HG03039 (cell line): ENCODE measurements around the gene HAPLN1.

ENCODE experiments used
- ATAC-seq: cut with Tn5 transposase; IDR thresholded peaks from one replicate; pipeline ENCODE4 v1.9.1; 2021; ENCODE audit warnings: mild to moderate bottlenecking, moderate library complexity; ENCODE audit not compliant: unreplicated experiment

The HAPLN1 gene

DNA sequence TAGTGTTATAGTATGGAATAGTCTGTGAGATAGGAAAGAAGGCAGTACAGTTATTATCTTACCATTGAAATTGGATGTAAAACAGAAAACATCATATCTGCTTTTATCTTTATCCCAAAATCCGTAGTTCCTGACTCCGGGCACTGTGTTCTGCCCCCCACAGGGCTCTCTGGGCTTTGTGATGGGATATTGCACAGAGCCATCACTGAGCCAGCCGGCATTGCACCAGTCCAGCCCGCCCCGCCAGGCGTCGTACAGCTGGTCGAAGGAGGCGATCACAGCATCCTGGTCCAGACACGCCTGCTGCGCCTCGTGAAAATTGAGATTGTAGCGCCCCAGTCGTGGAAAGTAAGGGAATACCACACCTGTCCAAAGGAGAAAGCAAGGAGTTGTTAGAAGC lies 76.4 kb downstream of the HAPLN1 start:
- no peak for ATAC-seq

DNA sequence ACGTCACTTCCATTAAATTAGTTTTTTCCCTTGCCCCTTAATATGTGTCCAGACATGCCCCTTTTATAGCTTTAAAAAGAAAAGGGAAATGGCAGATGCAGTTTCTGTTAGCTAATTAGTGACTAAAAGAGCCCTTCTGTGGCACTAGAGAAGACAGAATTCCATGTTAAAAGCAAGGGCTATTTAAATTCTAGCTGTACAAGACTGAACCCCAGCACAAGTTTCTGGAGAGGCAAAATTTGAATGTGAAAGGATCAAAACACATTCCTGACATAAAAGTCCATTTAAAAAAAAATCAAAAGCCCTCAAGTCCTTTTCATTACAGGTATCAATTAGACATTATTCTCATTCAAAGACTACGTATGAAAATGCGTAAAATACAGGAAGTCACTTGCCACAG lies 78.7 kb downstream of the HAPLN1 start:
- ATAC-seq, result no peak

DNA sequence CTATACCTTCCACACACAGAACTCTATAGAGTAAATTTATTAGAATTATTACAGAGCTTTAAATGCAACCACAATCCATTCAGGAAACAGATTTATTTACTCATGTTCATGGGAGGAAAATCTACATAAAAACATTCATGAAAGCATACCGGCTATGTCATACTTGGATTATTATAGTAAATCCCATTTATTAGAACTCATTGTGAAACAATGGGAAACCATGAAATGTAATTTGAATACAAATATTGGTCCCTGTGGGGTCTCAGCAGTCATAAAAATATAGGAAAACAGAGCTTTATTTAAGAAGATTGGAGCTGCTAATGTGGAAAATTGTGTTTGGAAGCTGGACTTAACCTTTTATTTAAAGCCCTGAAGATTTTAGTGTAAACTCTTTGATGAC lies 80.7 kb downstream of the HAPLN1 start:
- no peak for ATAC-seq

DNA sequence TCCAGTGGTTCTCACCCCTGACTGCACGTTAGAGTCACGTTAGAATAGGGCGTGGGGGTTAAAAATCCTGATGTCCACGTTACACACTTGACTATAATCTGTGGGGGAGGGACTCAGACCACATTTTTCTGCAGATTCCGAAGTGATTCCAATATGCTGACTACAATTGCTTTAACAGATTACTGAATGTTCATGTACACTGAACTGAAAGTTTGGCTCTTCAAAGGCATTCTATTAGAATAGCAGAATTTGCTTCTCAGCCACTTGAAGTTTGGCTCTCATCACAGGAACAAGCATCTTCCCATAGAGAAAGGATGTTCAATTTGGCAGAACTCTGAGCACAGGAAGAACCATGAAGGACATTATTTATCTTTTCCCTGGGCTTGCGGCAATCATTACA lies 84.5 kb downstream of the HAPLN1 start:
- ATAC-seq, result no peak

DNA sequence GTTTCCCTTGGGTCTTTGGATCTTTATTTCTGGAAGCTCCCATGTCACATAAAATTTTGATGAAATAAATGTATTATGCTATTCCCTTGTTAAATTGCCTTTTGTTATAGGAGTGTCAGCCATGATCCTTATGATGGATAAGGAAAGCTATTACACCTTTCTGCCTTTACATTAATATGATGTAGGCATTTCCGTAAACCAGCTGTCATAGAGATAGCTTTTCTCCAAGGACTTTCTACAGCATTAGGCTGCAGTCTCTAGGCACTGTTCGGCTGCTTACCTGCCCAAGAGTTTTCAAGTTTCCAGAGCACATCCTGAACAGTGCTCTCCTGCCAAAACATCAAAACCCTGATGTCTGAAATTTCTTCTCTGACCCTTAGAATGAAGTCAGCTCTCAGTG lies 87.4 kb downstream of the HAPLN1 start:
- no peak for ATAC-seq

DNA sequence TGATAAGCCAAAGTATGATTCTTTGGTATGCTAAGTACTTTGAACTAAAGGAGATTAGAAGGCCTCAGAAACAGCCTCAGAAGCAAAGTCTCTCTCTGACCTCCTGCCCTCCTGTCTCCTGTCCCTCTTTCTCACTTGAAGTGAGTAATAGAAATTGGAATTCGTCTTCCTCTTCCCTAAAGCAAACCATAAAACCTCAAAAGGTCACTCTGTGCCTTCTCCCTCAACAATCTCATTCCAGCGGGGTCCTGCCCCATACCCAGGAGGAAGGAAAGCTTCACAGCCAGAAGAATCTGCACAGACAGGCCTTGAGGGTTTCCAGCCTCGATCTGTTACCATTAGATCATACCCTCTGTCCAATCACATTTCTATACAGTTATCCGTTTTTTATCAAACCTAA lies 87.8 kb downstream of the HAPLN1 start:
- ATAC-seq, result no peak

DNA sequence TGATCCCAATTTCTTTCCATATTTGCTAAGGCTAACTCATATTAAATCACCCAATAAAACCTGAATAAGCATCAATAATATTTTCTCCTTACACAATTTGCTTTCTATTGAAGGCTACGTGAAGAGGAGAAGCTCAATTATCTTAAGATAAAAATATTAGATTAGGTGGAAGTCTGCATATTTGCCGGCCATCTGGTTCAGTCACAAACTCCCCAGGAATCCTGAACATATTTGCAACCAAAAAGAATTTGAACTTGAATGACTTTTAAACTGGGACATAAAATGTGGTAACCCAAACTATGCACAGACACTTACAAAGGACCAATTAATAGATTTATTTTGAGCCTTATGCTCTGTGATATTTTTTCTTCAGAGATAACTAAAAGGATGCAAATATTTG lies 92.3 kb downstream of the HAPLN1 start:
- no peak for ATAC-seq

DNA sequence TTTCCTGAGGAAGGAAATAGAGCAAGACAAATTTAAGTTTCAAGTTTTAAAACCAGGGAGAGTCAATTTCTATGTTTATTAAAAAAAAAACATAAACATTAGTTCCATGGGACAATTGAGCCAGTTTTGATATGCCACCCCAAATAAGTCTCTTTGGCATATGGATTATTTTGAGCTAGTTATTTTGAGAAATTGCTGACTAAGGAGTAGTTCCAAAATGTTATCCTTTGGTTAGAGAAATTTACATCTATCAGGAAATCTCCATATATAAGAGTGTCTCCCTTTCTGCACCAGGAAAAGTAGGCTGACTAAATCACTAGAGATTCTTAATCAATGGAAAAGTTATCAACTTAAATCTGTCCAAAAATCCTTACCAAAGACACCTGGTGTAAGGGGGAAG lies 105.8 kb downstream of the HAPLN1 start:
- ATAC-seq, result no peak

DNA sequence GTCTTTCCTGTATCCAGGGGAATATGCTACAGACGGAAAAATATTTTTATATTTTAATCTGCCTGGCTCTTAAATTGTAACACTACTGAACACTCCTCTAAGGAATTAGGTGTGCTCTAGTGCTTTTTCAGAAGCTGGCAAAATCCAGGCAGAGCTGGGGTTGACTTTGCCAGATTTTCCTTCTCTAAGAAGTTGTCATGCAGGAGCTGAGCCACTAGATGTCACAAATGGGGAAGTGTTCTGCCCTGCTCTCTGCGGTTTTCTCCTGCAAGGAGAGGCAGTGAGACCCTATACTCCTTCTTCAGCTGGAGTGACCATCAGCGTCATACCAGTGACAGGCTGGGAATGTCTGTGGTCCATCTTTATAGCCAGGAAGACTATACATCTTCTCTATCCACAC lies 112.5 kb downstream of the HAPLN1 start:
- no peak for ATAC-seq

DNA sequence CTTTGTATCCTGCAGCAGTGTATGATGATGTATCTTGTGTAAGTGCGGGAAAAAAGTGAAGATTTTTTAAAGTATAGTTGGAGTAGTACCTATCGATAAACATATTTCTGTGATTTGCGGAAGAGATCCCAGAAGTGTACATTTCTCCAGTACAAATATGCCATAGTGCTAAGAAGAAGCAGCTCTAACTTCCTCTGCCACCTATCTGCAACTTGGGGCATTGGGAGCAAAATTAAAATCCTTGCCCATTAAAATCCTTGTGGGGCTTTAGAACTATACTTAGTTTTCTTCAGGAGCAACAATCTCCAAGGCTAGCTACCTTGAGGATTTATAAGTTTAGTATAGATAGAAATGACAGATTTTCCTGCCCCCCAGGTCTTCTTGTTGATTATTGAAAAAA lies 125.4 kb downstream of the HAPLN1 start:
- no peak for ATAC-seq

DNA sequence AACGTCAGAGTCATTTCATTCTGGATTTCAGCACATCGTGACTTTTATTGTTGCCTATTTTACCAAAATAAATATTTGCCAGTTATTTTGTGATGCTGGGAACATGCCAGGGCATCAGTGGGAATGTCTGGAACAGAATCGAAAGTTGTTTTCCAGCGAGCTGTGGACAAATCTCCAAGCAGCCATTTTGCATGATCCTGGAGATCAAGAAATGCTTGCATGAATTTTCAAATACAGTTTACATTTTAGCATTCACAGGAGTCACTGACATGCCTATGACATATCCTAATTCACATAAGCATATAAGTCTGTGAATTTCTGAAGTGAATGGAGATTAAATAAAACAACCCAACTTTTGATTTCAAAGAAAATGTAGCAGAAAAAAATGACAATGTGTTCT lies 129.7 kb downstream of the HAPLN1 start:
- no peak for ATAC-seq

DNA sequence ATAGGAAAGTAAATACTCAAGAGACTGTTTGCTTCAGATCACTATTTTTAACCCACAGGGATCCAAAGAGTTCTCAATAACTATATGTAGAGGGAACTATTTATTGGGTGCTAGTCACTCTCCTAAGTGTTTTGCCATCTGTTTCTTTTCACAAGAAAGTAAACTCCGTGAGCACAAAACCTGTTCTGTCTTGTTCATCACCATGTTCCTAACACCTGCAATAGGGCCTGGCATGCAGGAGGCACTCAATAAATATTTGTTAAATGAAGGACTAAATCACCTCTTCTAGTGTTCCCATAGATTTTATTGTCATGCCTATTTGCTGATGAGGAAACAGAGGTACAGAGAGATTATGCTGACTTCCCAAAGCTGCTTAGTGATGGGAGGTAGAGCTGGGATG lies 130.9 kb downstream of the HAPLN1 start:
- no peak for ATAC-seq
